Measurements from ENCODE around the gene DBX2.
"Not testable (repeated sequence)": the region's sequence is repeated elsewhere in the genome, so short reads cannot be mapped to it uniquely, and the experiment has no call there.

DNA sequence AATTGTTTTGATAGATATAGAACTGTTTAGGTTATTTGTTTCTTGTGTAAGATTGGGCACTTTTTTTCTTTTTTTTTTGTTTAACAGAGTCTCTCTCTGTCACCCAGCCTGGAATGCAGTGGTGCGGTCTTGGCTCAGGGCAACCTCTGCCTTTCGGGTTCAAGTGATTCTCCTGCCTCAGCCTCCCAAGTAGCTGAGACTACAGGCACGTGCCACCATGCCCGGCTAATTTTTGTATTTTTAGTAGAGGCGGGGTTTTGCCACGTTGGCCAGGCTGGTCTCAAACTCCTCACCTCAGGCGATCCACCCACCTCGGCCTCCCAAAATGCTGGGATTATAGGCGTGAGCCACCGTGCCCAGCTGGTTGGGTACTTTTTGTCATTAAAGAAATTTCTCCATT lies 66.0 kb downstream of the DBX2 start:
- TF ChIP-seq EZH2 (IDR thresholded peaks at IDR 0.05; ENCODE audit: low read depth, unreplicated experiment) = not testable (repeated sequence)
- TF ChIP-seq, protein P1, sequence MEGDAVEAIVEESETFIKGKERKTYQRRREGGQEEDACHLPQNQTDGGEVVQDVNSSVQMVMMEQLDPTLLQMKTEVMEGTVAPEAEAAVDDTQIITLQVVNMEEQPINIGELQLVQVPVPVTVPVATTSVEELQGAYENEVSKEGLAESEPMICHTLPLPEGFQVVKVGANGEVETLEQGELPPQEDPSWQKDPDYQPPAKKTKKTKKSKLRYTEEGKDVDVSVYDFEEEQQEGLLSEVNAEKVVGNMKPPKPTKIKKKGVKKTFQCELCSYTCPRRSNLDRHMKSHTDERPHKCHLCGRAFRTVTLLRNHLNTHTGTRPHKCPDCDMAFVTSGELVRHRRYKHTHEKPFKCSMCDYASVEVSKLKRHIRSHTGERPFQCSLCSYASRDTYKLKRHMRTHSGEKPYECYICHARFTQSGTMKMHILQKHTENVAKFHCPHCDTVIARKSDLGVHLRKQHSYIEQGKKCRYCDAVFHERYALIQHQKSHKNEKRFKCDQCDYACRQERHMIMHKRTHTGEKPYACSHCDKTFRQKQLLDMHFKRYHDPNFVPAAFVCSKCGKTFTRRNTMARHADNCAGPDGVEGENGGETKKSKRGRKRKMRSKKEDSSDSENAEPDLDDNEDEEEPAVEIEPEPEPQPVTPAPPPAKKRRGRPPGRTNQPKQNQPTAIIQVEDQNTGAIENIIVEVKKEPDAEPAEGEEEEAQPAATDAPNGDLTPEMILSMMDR (conservative IDR thresholded peaks at IDR 0.05; ENCODE audit: low read depth in 2 of 2) = not testable (repeated sequence)
